ENCODE data around the gene RBM4. TPM values are rescaled to one million over a fixed set of nuclear protein-coding genes. Genes with fewer than 3 reads are reported as not detected.

The RBM4 gene
- total RNA-seq, 1 donor from 2014 or later = 153 TPM

- TF ChIP-seq EZH2 (IDR thresholded peaks at IDR 0.05; ENCODE audit: insufficient read depth, low read length) = no peak
- TF ChIP-seq, protein P1, sequence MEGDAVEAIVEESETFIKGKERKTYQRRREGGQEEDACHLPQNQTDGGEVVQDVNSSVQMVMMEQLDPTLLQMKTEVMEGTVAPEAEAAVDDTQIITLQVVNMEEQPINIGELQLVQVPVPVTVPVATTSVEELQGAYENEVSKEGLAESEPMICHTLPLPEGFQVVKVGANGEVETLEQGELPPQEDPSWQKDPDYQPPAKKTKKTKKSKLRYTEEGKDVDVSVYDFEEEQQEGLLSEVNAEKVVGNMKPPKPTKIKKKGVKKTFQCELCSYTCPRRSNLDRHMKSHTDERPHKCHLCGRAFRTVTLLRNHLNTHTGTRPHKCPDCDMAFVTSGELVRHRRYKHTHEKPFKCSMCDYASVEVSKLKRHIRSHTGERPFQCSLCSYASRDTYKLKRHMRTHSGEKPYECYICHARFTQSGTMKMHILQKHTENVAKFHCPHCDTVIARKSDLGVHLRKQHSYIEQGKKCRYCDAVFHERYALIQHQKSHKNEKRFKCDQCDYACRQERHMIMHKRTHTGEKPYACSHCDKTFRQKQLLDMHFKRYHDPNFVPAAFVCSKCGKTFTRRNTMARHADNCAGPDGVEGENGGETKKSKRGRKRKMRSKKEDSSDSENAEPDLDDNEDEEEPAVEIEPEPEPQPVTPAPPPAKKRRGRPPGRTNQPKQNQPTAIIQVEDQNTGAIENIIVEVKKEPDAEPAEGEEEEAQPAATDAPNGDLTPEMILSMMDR (IDR thresholded peaks at IDR 0.05; ENCODE audit: insufficient read depth, low read depth, low read length) = no peak
- no peaks in the 10 kb centered on the region for H3K9me3 Mint-ChIP-seq (ENCODE audit: unreplicated experiment)
- Histone ChIP-seq H2AFZ (ENCODE audit: low read depth, low read length) (no peak overlapping the region), H3K9me3 (ENCODE audit: insufficient read depth, low read depth, low read length) (no peaks in the 10 kb centered on the region), H3K27me3 (ENCODE audit: insufficient read depth, low read length) (no peaks in the 10 kb centered on the region), H4K20me1 (ENCODE audit: insufficient read depth, low read length) (no peaks in the 10 kb centered on the region), H3K4me3 (ENCODE audit: insufficient read depth, low read depth, low read length) (no peak overlapping the region), H3K79me2 (ENCODE audit: insufficient read depth, low read length) (no peaks in the 10 kb centered on the region), H3K27ac (ENCODE audit: low read depth, low read length) (no peak overlapping the region), H3K9ac (ENCODE audit: low read length) (no peak overlapping the region), H3K36me3 (ENCODE audit: insufficient read depth, low read length) (no peaks in the 10 kb centered on the region), H3K4me2 (ENCODE audit: low read length) (no peak overlapping the region), H3K4me1 (ENCODE audit: insufficient read depth, low read length) (no peaks in the 10 kb centered on the region)
- no peak overlapping the region for H3K4me3 Mint-ChIP-seq (ENCODE audit: unreplicated experiment)
- H3K36me3 Mint-ChIP-seq (ENCODE audit: low read depth, unreplicated experiment) = peaks cover 19% of the 10 kb centered on the region
- H3K4me1 Mint-ChIP-seq (ENCODE audit: low read depth, unreplicated experiment) = peaks cover 5% of the 10 kb centered on the region
- no peak for FAIRE-seq
- no peak overlapping the region for H3K27ac Mint-ChIP-seq (ENCODE audit: unreplicated experiment)
- no peak for DNase-seq (ENCODE audit: low read depth)
- H3K27me3 Mint-ChIP-seq (ENCODE audit: low read depth, unreplicated experiment) = no peaks in the 10 kb centered on the region
Observed at GRCh38 chr11:66683877-66684276, 45.4 kb downstream of the RBM4 start.

DNA sequence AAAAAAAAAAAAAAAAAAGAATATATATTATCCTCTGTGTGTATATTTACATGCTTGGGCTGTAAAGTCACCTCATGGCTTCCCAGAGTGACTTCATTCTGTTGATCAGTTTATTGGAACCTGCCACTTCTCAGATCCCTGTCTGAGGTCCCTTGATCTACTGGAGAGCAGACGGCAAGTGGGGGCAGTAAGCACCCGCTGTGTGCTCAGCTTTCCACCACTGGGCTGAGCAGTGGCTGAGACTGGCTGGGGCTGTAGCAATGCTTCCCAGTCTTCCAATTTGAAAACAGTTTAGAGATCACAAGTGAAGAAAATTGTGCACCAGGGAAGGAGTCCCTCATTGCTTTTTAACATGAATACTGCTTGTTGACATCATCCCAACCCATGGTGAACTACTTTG is 46.1 kb downstream of the RBM4 start:
- Histone ChIP-seq H3K27me3 (ENCODE audit: insufficient read depth, low read length) (no peaks in the 10 kb centered on the region), H4K20me1 (ENCODE audit: insufficient read depth, low read length) (no peaks in the 10 kb centered on the region), H3K9me3 (ENCODE audit: insufficient read depth, low read depth, low read length) (no peaks in the 10 kb centered on the region), H3K36me3 (ENCODE audit: insufficient read depth, low read length) (no peaks in the 10 kb centered on the region), H2AFZ (ENCODE audit: low read depth, low read length) (no peak overlapping the region), H3K4me2 (ENCODE audit: low read length) (no peak overlapping the region), H3K9ac (ENCODE audit: low read length) (no peak overlapping the region), H3K4me1 (ENCODE audit: insufficient read depth, low read length) (no peaks in the 10 kb centered on the region), H3K4me3 (ENCODE audit: insufficient read depth, low read depth, low read length) (no peak overlapping the region), H3K79me2 (ENCODE audit: insufficient read depth, low read length) (no peaks in the 10 kb centered on the region), H3K27ac (ENCODE audit: low read depth, low read length) (no peak overlapping the region)
- Mint-ChIP-seq H3K4me3 (ENCODE audit: unreplicated experiment) (no peak overlapping the region), H3K4me1 (ENCODE audit: low read depth, unreplicated experiment) (peaks cover 5% of the 10 kb centered on the region), H3K27me3 (ENCODE audit: low read depth, unreplicated experiment) (no peaks in the 10 kb centered on the region), H3K27ac (ENCODE audit: unreplicated experiment) (no peak overlapping the region), H3K36me3 (ENCODE audit: low read depth, unreplicated experiment) (peaks cover 19% of the 10 kb centered on the region), H3K9me3 (ENCODE audit: unreplicated experiment) (no peaks in the 10 kb centered on the region)
- FAIRE-seq = no peak
- no peak for DNase-seq (ENCODE audit: low read depth)
- no peak for TF ChIP-seq EZH2 (IDR thresholded peaks at IDR 0.05; ENCODE audit: insufficient read depth, low read length)
- TF ChIP-seq, protein P1 (IDR thresholded peaks at IDR 0.05; ENCODE audit: insufficient read depth, low read depth, low read length) = no peak

- H2AFZ ChIP-seq (ENCODE audit: low read depth, low read length) = no peak overlapping the region
- DNase-seq (ENCODE audit: low read depth) (no peak), FAIRE-seq (no peak)
- no peak overlapping the region for H3K4me3 ChIP-seq (ENCODE audit: insufficient read depth, low read depth, low read length)
- Mint-ChIP-seq H3K4me3 (ENCODE audit: unreplicated experiment) (no peak overlapping the region), H3K9me3 (ENCODE audit: unreplicated experiment) (no peaks in the 10 kb centered on the region), H3K27ac (ENCODE audit: unreplicated experiment) (no peak overlapping the region), H3K36me3 (ENCODE audit: low read depth, unreplicated experiment) (peaks cover 19% of the 10 kb centered on the region), H3K27me3 (ENCODE audit: low read depth, unreplicated experiment) (no peaks in the 10 kb centered on the region), H3K4me1 (ENCODE audit: low read depth, unreplicated experiment) (peaks cover 5% of the 10 kb centered on the region)
- H3K27me3 ChIP-seq (ENCODE audit: insufficient read depth, low read length) = no peaks in the 10 kb centered on the region
- no peaks in the 10 kb centered on the region for H3K4me1 ChIP-seq (ENCODE audit: insufficient read depth, low read length)
- no peaks in the 10 kb centered on the region for H3K36me3 ChIP-seq (ENCODE audit: insufficient read depth, low read length)
- H3K4me2 ChIP-seq (ENCODE audit: low read length) = no peak overlapping the region
- TF ChIP-seq, protein P1 (IDR thresholded peaks at IDR 0.05; ENCODE audit: insufficient read depth, low read depth, low read length) = no peak
- H3K9ac ChIP-seq (ENCODE audit: low read length) = no peak overlapping the region
- H3K27ac ChIP-seq (ENCODE audit: low read depth, low read length) = no peak overlapping the region
- H3K9me3 ChIP-seq (ENCODE audit: insufficient read depth, low read depth, low read length) = no peaks in the 10 kb centered on the region
- H4K20me1 ChIP-seq (ENCODE audit: insufficient read depth, low read length) = no peaks in the 10 kb centered on the region
- no peaks in the 10 kb centered on the region for H3K79me2 ChIP-seq (ENCODE audit: insufficient read depth, low read length)
Observed at GRCh38 chr11:66685276-66686099, 47.0 kb downstream of the RBM4 start.
